Measurements from ENCODE around the gene RNH1. TPM values are rescaled to one million over a fixed set of nuclear protein-coding genes. Genes with fewer than 3 reads are reported as not detected.

The RNH1 gene
- total RNA-seq, 6 experiments from 2014 or later, result 223 to 272 (median 250) TPM

DNA sequence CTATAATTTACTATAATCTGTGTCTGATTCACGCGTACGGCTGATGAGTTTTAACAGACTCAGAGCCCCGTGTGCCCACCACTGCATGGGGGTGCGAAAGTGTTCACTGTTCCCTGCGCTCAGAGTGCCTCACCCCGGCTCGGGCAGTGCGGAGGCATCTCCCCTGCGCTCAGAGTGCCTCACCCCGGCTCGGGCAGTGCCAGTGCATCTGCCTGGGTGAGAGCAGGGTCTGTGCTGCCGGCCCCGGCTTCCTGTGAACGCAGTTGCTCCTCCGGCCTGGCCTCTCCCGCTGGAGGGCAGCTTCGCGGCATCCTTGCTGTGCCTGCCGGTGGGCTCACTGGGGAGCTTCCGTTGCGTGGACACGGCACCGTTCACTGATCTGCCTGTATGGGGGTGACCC, 42.7 kb downstream of the RNH1 start:
- Mint-ChIP-seq H3K27ac (no peak overlapping the region), H3K36me3 (ENCODE audit: low read depth) (no peaks in the 10 kb centered on the region; the same call in 1 of the 2 replicates), H3K4me1 (ENCODE audit: low read depth) (peaks cover 10% of the 10 kb centered on the region), H3K27me3 (ENCODE audit: insufficient read depth) (no peaks in the 10 kb centered on the region; the same call in 1 of the 2 replicates), H3K4me3 (no peak overlapping the region), H3K9me3 (no peaks in the 10 kb centered on the region)
- no peak for DNase-seq
- no peak for TF ChIP-seq CTCF (IDR thresholded peaks at IDR 0.05)

GRCh38 chr11:462107-462890, 44.7 kb downstream of the RNH1 start:
- H3K27me3 Mint-ChIP-seq (ENCODE audit: insufficient read depth), result no peaks in the 10 kb centered on the region; the same call in 1 of the 2 replicates
- no peak overlapping the region for H3K4me3 Mint-ChIP-seq
- peaks cover 5% of the 10 kb centered on the region for H3K36me3 Mint-ChIP-seq (ENCODE audit: low read depth)
- DNase-seq, result no peak
- H3K4me1 Mint-ChIP-seq (ENCODE audit: low read depth), result no peaks in the 10 kb centered on the region
- no peak overlapping the region for H3K27ac Mint-ChIP-seq
- no peak for TF ChIP-seq CTCF (IDR thresholded peaks at IDR 0.05)
- no peaks in the 10 kb centered on the region for H3K9me3 Mint-ChIP-seq

GRCh38 chr11:461626-462025, 45.4 kb downstream of the RNH1 start:
- Mint-ChIP-seq H3K27ac (no peak overlapping the region), H3K4me1 (ENCODE audit: low read depth) (no peaks in the 10 kb centered on the region), H3K27me3 (ENCODE audit: insufficient read depth) (no peaks in the 10 kb centered on the region; the same call in 1 of the 2 replicates), H3K4me3 (no peak overlapping the region), H3K9me3 (no peaks in the 10 kb centered on the region), H3K36me3 (ENCODE audit: low read depth) (peaks cover 10% of the 10 kb centered on the region)
- no peak for DNase-seq
- TF ChIP-seq CTCF (IDR thresholded peaks at IDR 0.05), result no peak

GRCh38 chr11:460331-461199, 46.5 kb downstream of the RNH1 start:
- no peaks in the 10 kb centered on the region for H3K9me3 Mint-ChIP-seq
- no peak overlapping the region for H3K4me3 Mint-ChIP-seq
- H3K4me1 Mint-ChIP-seq (ENCODE audit: low read depth), result no peaks in the 10 kb centered on the region
- H3K27ac Mint-ChIP-seq, result no peak overlapping the region
- no peak for TF ChIP-seq CTCF (IDR thresholded peaks at IDR 0.05)
- peaks cover 10% of the 10 kb centered on the region for H3K36me3 Mint-ChIP-seq (ENCODE audit: low read depth)
- no peaks in the 10 kb centered on the region; the same call in 1 of the 2 replicates for H3K27me3 Mint-ChIP-seq (ENCODE audit: insufficient read depth)
- no peak for DNase-seq

- Mint-ChIP-seq H3K36me3 (ENCODE audit: low read depth) (peaks cover 15% of the 10 kb centered on the region), H3K27ac (no peak overlapping the region), H3K27me3 (ENCODE audit: insufficient read depth) (no peaks in the 10 kb centered on the region; the same call in 1 of the 2 replicates), H3K4me1 (ENCODE audit: low read depth) (no peaks in the 10 kb centered on the region), H3K9me3 (no peaks in the 10 kb centered on the region), H3K4me3 (no peak overlapping the region)
- DNase-seq, result no peak
- no peak for TF ChIP-seq CTCF (IDR thresholded peaks at IDR 0.05)
These were observed 47.4 kb downstream of the RNH1 start for GRCh38 chr11:459511-460220.

All from HFFc6 (cell line).